Kidney (tissue), 14 donors: Measurements from ENCODE around the gene RANBP1. TPM values are rescaled to one million over a fixed set of nuclear protein-coding genes. Genes with fewer than 3 reads are reported as not detected.

Experiments
- DNase-seq, 5 donors: peaks; one replicate each; pipeline ENCODE4 v3.0.0-alpha.2; 2013 to 2020
- FAIRE-seq: peaks from 2 replicates; lab custom pipeline; 2012; peaks lifted over from hg19 to GRCh38; lab: Jason Lieb, UNC
- H3K27ac ChIP-seq, 2 donors: one replicate each; pipeline ENCODE4 v1.7.0; 2013; ENCODE audit warnings: low read depth in 2 of 2, low read length in 2 of 2, inconsistent platforms in 1 of 2
- H3K27me3 ChIP-seq: one replicate; pipeline ENCODE4 v1.7.1; 2013; ENCODE audit warnings: low read length, inconsistent platforms; ENCODE audit not compliant: control insufficient read depth, insufficient read depth
- H3K36me3 ChIP-seq, 3 donors: one replicate each; pipeline versions ENCODE4 v1.7.0 to v1.7.1; 2013; ENCODE audit warnings: low read length in 3 of 3, control low read depth in 1 of 3, inconsistent platforms in 1 of 3; ENCODE audit not compliant: insufficient read depth in 3 of 3, control insufficient read depth in 2 of 3
- H3K4me1 ChIP-seq, 3 donors: one replicate each; pipeline versions ENCODE4 v1.7.0 to v1.7.1; 2013; ENCODE audit warnings: low read length in 3 of 3, inconsistent platforms in 1 of 3, low read depth in 1 of 3; ENCODE audit not compliant: control insufficient read depth in 2 of 3, insufficient read depth in 2 of 3
- H3K4me3 ChIP-seq, 3 donors: one replicate each; pipeline versions ENCODE4 v1.7.0 to v1.8.1; 2013; ENCODE audit warnings: low read length in 3 of 3, control low read depth in 1 of 3, inconsistent platforms in 1 of 3
- H3K9ac ChIP-seq, 3 donors: one replicate each; pipeline versions ENCODE4 v1.7.0 to v1.7.1; 2013; ENCODE audit warnings: low read length in 3 of 3, control low read depth in 1 of 3, inconsistent platforms in 1 of 3
- H3K9me3 ChIP-seq, 3 donors: one replicate each; pipeline versions ENCODE4 v1.7.0 to v1.7.1; 2013; ENCODE audit warnings: low read length in 3 of 3, control low read depth in 1 of 3, inconsistent platforms in 1 of 3; ENCODE audit not compliant: control insufficient read depth in 2 of 3, insufficient read depth in 1 of 3
- CTCF ChIP-seq: IDR thresholded peaks from 3 replicates; pipeline ENCODE4 v1.5.1; 2012; ENCODE audit warnings: mild to moderate bottlenecking, moderate library complexity, borderline replicate concordance; ENCODE audit not compliant: insufficient read depth; ENCODE audit errors: extremely low read depth
- intact Hi-C: fragments of 100-400 bp; cut with DNase I; formaldehyde crosslinking; loops from one replicate; pipeline ENCODE4 v1.11.1; 2022
- polyA plus RNA-seq: library from polyadenylated mRNA; stranded (reverse); fragments of 350-450 nt; fragmentation: Illumina TruSeq; extraction: RNeasy Lipid Tissue Mini Kit (QIAGEN cat#74804); gene quantifications from one replicate; pipeline ENCODE4 v1.2.3, GENCODE V29; 2014; ENCODE audit warnings: low read depth, low replicate concordance; ENCODE audit not compliant: insufficient read depth
- total RNA-seq: library from RNA; stranded (reverse); fragmentation: NEBNext Ultra II Directional; extraction: Animal tissue kit (Norgen Biotek cat#: 25700); gene quantifications from one replicate; pipeline ENCODE4 v1.2.1, GENCODE V29; 2021
- donor health status: control.
- donor health status: control.
- donor health status: control.
- donor health status: control.
- donor health status: control.
- donor health status: DM: yes; HTN: yes; CAD: no.
- donor health status: Normal renal cell carcinoma (clear cell type).

Gene RANBP1
- total and polyA plus RNA-seq, 2 donors from 2014 or later = 67.2 to 80.5 TPM

GRCh38 chr22:20068640-20069039, 47.3 kb upstream of the RANBP1 start:
- no peak overlapping the region for H3K27ac ChIP-seq
- H3K9ac ChIP-seq = no peak overlapping the region
- peaks cover 0 to 7% (median 0%) of the 10 kb centered on the region in 3 donors for H3K36me3 ChIP-seq
- intact Hi-C loops = no loop called here
- no peaks in the 10 kb centered on the region for H3K9me3 ChIP-seq
- no peaks in the 10 kb centered on the region for H3K27me3 ChIP-seq
- no peak for TF ChIP-seq CTCF
- no peak overlapping the region for H3K4me3 ChIP-seq
- no peak for DNase-seq
- no peak for FAIRE-seq
- no peaks in the 10 kb centered on the region for H3K4me1 ChIP-seq

DNA sequence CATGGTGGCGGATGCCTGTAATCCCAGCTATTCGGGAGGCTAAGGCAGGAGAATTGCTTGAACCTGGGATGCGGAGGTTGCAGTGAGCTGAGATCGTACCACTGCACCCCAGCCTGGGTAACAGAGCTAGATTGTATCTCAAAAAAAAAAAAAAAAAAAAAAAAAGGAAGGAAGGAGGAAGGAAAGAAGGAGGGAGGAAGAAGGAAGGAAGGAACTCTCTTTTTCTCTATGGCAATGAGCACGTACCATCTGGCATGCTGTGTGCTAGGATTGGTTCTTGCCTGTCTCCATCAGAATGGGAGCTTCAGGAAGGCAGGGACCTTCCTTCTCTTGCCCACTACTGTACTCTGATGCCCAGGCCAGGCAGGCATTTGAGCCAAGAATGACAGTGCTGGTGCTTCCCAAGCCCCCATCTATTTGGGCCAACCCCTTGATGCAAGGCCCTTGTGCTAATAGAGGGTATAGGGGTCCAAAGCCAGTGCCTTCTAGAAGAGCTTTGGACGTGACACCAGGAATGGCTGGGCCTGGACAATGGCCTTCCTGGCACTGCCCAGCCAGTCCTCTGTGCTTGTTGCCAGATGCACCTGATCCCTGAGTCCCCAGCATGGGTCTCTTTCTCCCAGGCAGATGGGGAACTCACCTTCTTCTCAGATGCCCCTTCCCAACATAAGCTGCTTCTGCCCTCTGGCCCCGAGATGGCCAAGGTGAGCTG, 46.4 kb upstream of the RANBP1 start:
- no peak for TF ChIP-seq CTCF
- no peaks in the 10 kb centered on the region for H3K9me3 ChIP-seq
- no peaks in the 10 kb centered on the region for H3K4me1 ChIP-seq
- H3K4me3 ChIP-seq = no peak overlapping the region
- H3K9ac ChIP-seq = no peak overlapping the region
- FAIRE-seq = no peak
- no peaks in the 10 kb centered on the region for H3K27me3 ChIP-seq
- intact Hi-C loops = no loop called here
- H3K27ac ChIP-seq = no peak overlapping the region
- peaks cover 0 to 4% (median 0%) of the 10 kb centered on the region in 3 donors for H3K36me3 ChIP-seq
- no peak for DNase-seq

- H3K9me3 ChIP-seq = no peaks in the 10 kb centered on the region
- no peak overlapping the region for H3K27ac ChIP-seq
- intact Hi-C loops = no loop called here
- no peaks in the 10 kb centered on the region for H3K36me3 ChIP-seq
- H3K9ac ChIP-seq = no peak overlapping the region
- TF ChIP-seq CTCF = no peak
- H3K27me3 ChIP-seq = no peaks in the 10 kb centered on the region
- H3K4me3 ChIP-seq = no peak overlapping the region
- DNase-seq = peak in 1 of 5 donors; percentile 0
- FAIRE-seq = no peak
- no peaks in the 10 kb centered on the region for H3K4me1 ChIP-seq
Observed at GRCh38 chr22:20071524-20071972, 44.4 kb upstream of the RANBP1 start.
